ENCODE data around the gene CACNA1H. TPM values are rescaled to one million over a fixed set of nuclear protein-coding genes. Genes with fewer than 3 reads are reported as not detected.

CACNA1H gene
- total and polyA plus RNA-seq, 2 of the 4 experiments (the other 2 are of a cell fraction): 1.6 to 5.8 TPM

DNA sequence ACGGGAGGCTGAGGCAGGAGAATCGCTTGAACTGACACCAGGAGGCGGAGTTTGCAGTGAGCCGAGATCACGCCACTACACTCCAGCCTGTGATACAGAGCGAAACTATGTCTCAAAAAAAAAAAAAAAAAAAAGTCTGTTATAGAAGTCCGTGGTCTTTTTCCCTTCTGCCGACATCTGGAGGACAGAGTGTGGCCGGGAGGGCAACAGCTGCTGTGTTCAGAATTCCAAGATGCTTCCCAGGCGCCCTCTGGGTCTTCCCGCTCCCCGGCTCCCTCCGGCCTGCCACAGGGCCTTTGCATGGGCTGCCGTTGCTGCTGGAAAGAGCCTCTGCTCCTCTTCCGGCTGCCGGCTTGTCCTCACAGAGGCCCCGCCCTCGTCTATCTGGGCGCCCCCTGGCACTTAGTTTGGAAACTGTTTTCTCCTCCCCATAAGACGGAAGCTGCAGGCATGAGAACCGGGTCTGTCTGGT is 2.4 kb upstream of the CACNA1H start:
- H3K18ac ChIP-seq (ENCODE audit: low read depth, low read length): no peak overlapping the region
- in situ Hi-C loops (cut with MboI; ENCODE audit: low sequenced_read_pairs): no loop called here
- H2AK9ac ChIP-seq (replicated peaks; ENCODE audit: low read depth, low read length, poor library complexity): no peak overlapping the region
- H3K36me3 ChIP-seq (ENCODE audit: control insufficient read depth, insufficient read depth, low read length): no peaks in the 10 kb centered on the region
- no peak overlapping the region for H3K4me2 ChIP-seq (ENCODE audit: low read depth, low read length)
- ChIA-PET CTCF (no interaction called here), POLR2A (ENCODE audit: unreplicated experiment) (no interaction called here)
- H3K79me1 ChIP-seq (ENCODE audit: low read depth in 1 of 2, low read length in 2 of 2): no peaks in the 10 kb centered on the region
- no peak for ATAC-seq (ENCODE audit: low read depth)
- peaks cover 5% of the 10 kb centered on the region; the same call in 1 of the 2 replicates for H3K9me3 ChIP-seq (ENCODE audit: control insufficient read depth, insufficient read depth, low read length)
- no peak overlapping the region for H4K8ac ChIP-seq (ENCODE audit: low read depth in 2 of 2, low read length in 2 of 2)
- no TSS peak for BruUV-seq (replicated peaks)
- no peak overlapping the region for H2BK120ac ChIP-seq (ENCODE audit: low read depth, low read length)
- no peak overlapping the region for H3K27ac ChIP-seq (ENCODE audit: insufficient read depth, low read length)
- no peak overlapping the region for H2BK15ac ChIP-seq (ENCODE audit: low read depth, low read length)
- H3K27me3 ChIP-seq (ENCODE audit: control insufficient read depth, insufficient read depth, low read length): peaks cover 6% of the 10 kb centered on the region; the same call in 1 of the 2 replicates
- H4K91ac ChIP-seq (ENCODE audit: insufficient read depth, low read depth, low read length): no peak overlapping the region
- H3K9me1 ChIP-seq (ENCODE audit: insufficient read depth, low read length): no peaks in the 10 kb centered on the region
- peaks cover 6% of the 10 kb centered on the region; the same call in 1 of the 2 replicates for H4K20me1 ChIP-seq (ENCODE audit: insufficient read depth, low read length)
- H3K56ac ChIP-seq (ENCODE audit: extremely low read depth, insufficient read depth, low read length): no peak overlapping the region
- H3K14ac ChIP-seq (replicated peaks; ENCODE audit: low read depth, low read length): no peak overlapping the region
- H3K9ac ChIP-seq (ENCODE audit: low read depth, low read length): no peak overlapping the region
- no peak overlapping the region for H3K4me3 ChIP-seq (ENCODE audit: insufficient read depth, low read depth, low read length)
- no peak overlapping the region for H2AFZ ChIP-seq (replicated peaks; ENCODE audit: low read length, poor library complexity)
- no peak overlapping the region for H2BK5ac ChIP-seq (ENCODE audit: low read depth, low read length, poor library complexity, severe bottlenecking)
- peak; percentile 47 for DNase-seq
- 62% methylated on average over 14 of the region's 21 CpGs; no CpG with 5 or more reads in 1 of the 2 experiments for WGBS, 2 experiments (ENCODE audit: extremely low coverage in 2 of 2, insufficient read length in 1 of 2)
- H4K5ac ChIP-seq (ENCODE audit: low read depth, low read length): no peak overlapping the region
- intact Hi-C loops (cut with micrococcal nuclease): no loop called here
- H3K23ac ChIP-seq (ENCODE audit: low read depth, low read length): no peak overlapping the region
- dilution Hi-C loops (cut with HindIII; ENCODE audit: low sequenced_read_pairs, unreplicated experiment): no loop called here
- no peak overlapping the region for H3K4ac ChIP-seq (ENCODE audit: low read depth, low read length)
- TF ChIP-seq, protein P1, sequence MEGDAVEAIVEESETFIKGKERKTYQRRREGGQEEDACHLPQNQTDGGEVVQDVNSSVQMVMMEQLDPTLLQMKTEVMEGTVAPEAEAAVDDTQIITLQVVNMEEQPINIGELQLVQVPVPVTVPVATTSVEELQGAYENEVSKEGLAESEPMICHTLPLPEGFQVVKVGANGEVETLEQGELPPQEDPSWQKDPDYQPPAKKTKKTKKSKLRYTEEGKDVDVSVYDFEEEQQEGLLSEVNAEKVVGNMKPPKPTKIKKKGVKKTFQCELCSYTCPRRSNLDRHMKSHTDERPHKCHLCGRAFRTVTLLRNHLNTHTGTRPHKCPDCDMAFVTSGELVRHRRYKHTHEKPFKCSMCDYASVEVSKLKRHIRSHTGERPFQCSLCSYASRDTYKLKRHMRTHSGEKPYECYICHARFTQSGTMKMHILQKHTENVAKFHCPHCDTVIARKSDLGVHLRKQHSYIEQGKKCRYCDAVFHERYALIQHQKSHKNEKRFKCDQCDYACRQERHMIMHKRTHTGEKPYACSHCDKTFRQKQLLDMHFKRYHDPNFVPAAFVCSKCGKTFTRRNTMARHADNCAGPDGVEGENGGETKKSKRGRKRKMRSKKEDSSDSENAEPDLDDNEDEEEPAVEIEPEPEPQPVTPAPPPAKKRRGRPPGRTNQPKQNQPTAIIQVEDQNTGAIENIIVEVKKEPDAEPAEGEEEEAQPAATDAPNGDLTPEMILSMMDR (conservative IDR thresholded peaks at IDR 0.05; ENCODE audit: low read depth, low read length): 0 out of 2 replicates have a peak, but pooled peaks have one; percentile 12
- TF ChIP-seq, protein P2, sequence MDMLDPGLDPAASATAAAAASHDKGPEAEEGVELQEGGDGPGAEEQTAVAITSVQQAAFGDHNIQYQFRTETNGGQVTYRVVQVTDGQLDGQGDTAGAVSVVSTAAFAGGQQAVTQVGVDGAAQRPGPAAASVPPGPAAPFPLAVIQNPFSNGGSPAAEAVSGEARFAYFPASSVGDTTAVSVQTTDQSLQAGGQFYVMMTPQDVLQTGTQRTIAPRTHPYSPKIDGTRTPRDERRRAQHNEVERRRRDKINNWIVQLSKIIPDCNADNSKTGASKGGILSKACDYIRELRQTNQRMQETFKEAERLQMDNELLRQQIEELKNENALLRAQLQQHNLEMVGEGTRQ (IDR thresholded peaks at IDR 0.05; ENCODE audit: low read depth, low read length): no peak
- H2AK5ac ChIP-seq (ENCODE audit: low read depth, low read length): no peak overlapping the region
- no peak overlapping the region for H2BK20ac ChIP-seq (ENCODE audit: low read depth, low read length)
- H3K4me1 ChIP-seq (ENCODE audit: control insufficient read depth, insufficient read depth, low read length): peaks cover 10% of the 10 kb centered on the region; the same call in 1 of the 2 replicates
